CD4-positive, alpha-beta T cell (primary cell): ENCODE measurements around the gene CLEC1B. TPM values are rescaled to one million over a fixed set of nuclear protein-coding genes. Genes with fewer than 3 reads are reported as not detected.
"Not testable (repeated sequence)": the region's sequence is repeated elsewhere in the genome, so short reads cannot be mapped to it uniquely, and the experiment has no call there.

Experiments used
- ATAC-seq: fragments of 200-7000 bp; cut with Tn5 transposase; one replicate; pipeline ENCODE4 v1.10.0; 2022; ENCODE audit warnings: mild to moderate bottlenecking; ENCODE audit not compliant: poor library complexity
- CTCF ChIA-PET: fragments of 350-600 bp; sonication (Branson Sonifier 250); formaldehyde crosslinking; loops from one replicate; lab custom pipeline; 2021; ENCODE audit warnings: antibody characterized with exemption, inconsistent platforms; lab: Charles Lee
- POLR2A ChIA-PET: fragments of 350-600 bp; sonication (Branson Sonifier 250); formaldehyde crosslinking; loops from one replicate; lab custom pipeline; 2021; ENCODE audit warnings: antibody characterized with exemption, inconsistent platforms; lab: Charles Lee
- DNase-seq, 14 experiments: peaks; one replicate each; pipeline ENCODE4 v3.0.0-alpha.2; 2013 to 2020; ENCODE audit warnings: mixed read lengths in 2 of 14
- H3K27ac ChIP-seq, 2 donors: one replicate each; pipeline versions ENCODE4 v1.5.1 to v1.7.0; 2013; ENCODE audit warnings: low read length in 2 of 2, low read depth in 1 of 2, mild to moderate bottlenecking in 1 of 2
- H3K27me3 ChIP-seq, 2 experiments: 1 replicate in 1 of 2; 2 replicates in 1 of 2; pipeline versions ENCODE4 v1.6.1 to v1.7.0; 2013; ENCODE audit warnings: low read length in 2 of 2, control low read depth in 1 of 2, mild to moderate bottlenecking in 1 of 2, moderate library complexity in 1 of 2; ENCODE audit not compliant: insufficient read depth in 2 of 2, control insufficient read depth in 1 of 2
- H3K36me3 ChIP-seq: one replicate; pipeline ENCODE4 v1.6.1; 2013; ENCODE audit warnings: low read length, control low read depth; ENCODE audit not compliant: insufficient read depth
- H3K4me1 ChIP-seq: one replicate; pipeline ENCODE4 v1.6.1; 2013; ENCODE audit warnings: low read length, control low read depth; ENCODE audit not compliant: insufficient read depth
- H3K4me3 ChIP-seq: one replicate; pipeline ENCODE4 v1.5.1; 2013; ENCODE audit warnings: mild to moderate bottlenecking, low read length, moderate library complexity
- H3K9me3 ChIP-seq, 2 experiments: 1 replicate in 1 of 2; 2 replicates in 1 of 2; pipeline versions ENCODE4 v1.6.1 to v1.7.0; 2013; ENCODE audit warnings: low read length in 2 of 2, mild to moderate bottlenecking in 2 of 2, control low read depth in 1 of 2, moderate library complexity in 1 of 2; ENCODE audit not compliant: control insufficient read depth in 1 of 2, insufficient read depth in 1 of 2
- H3K27ac Mint-ChIP-seq: one replicate; pipeline ENCODE4 v1.8.0; 2020; ENCODE audit warnings: mixed read lengths
- H3K27me3 Mint-ChIP-seq: one replicate; pipeline ENCODE4 v1.8.0; 2021; ENCODE audit warnings: mixed read lengths
- H3K36me3 Mint-ChIP-seq: one replicate; pipeline ENCODE4 v1.8.0; 2021; ENCODE audit warnings: low read depth, mixed read lengths
- H3K4me1 Mint-ChIP-seq: one replicate; pipeline ENCODE4 v1.8.0; 2021; ENCODE audit warnings: low read depth, mixed read lengths
- H3K4me3 Mint-ChIP-seq: one replicate; pipeline ENCODE4 v1.8.0; 2020; ENCODE audit warnings: mild to moderate bottlenecking, mixed read lengths
- H3K9me3 Mint-ChIP-seq: one replicate; pipeline ENCODE4 v1.8.0; 2020; ENCODE audit warnings: mixed read lengths
- intact Hi-C, 2 experiments: fragments of 100-400 bp; cut with DNase I in 1 of 2; cut with micrococcal nuclease in 1 of 2; formaldehyde crosslinking; loops; one replicate each; pipeline versions ENCODE4 v1.15.1 to v1.9.0; 2023 to 2025; cut with DNase I, micrococcal nuclease
- total RNA-seq, 174 experiments: library from RNA in 2 of 174; stranded (reverse) in 2 of 174; gene quantifications; one replicate each; pipeline ENCODE4 v1.2.3 and lab custom pipeline; 2021 to 2026
- TF ChIP-seq, protein P1 (sequence below): fragments of 200-600 bp; IDR thresholded peaks from one replicate; pipeline ENCODE4 v1.8.0; 2022; ENCODE audit warnings: antibody characterized with exemption, mild to moderate bottlenecking

Gene CLEC1B
- total RNA-seq, 2 experiments from 2014 or later, result not detected

GRCh38 chr12:10030446-10030845 is 31.5 kb upstream of the CLEC1B start, which contains the start of gene CLEC9A:
CLEC9A (plus strand) TSS chr12:10030682; CDS start chr12:10052688, 22,006 bp downstream.
- POLR2A ChIA-PET, result no interaction called here
- no peaks in the 10 kb centered on the region for H3K4me1 Mint-ChIP-seq
- DNase-seq (no peak), ATAC-seq (no peak)
- Histone ChIP-seq H3K36me3 (no peaks in the 10 kb centered on the region), H3K4me1 (no peaks in the 10 kb centered on the region), H3K9me3 (peaks cover 0 to 3% of the 10 kb centered on the region in 2 experiments), H3K27me3 (peaks cover 0 to 3% of the 10 kb centered on the region in 2 experiments), H3K4me3 (no peak within 1 kb of the TSS), H3K27ac (no peak within 1 kb of the TSS)
- TF ChIP-seq, protein P1, sequence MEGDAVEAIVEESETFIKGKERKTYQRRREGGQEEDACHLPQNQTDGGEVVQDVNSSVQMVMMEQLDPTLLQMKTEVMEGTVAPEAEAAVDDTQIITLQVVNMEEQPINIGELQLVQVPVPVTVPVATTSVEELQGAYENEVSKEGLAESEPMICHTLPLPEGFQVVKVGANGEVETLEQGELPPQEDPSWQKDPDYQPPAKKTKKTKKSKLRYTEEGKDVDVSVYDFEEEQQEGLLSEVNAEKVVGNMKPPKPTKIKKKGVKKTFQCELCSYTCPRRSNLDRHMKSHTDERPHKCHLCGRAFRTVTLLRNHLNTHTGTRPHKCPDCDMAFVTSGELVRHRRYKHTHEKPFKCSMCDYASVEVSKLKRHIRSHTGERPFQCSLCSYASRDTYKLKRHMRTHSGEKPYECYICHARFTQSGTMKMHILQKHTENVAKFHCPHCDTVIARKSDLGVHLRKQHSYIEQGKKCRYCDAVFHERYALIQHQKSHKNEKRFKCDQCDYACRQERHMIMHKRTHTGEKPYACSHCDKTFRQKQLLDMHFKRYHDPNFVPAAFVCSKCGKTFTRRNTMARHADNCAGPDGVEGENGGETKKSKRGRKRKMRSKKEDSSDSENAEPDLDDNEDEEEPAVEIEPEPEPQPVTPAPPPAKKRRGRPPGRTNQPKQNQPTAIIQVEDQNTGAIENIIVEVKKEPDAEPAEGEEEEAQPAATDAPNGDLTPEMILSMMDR, result no peak
- intact Hi-C loops, result no loop called here
- no peaks in the 10 kb centered on the region for H3K27me3 Mint-ChIP-seq
- CTCF ChIA-PET, result no interaction called here
- no peaks in the 10 kb centered on the region for H3K9me3 Mint-ChIP-seq
- H3K4me3 Mint-ChIP-seq, result no peak within 1 kb of the TSS
- H3K27ac Mint-ChIP-seq, result no peak within 1 kb of the TSS
- no peaks in the 10 kb centered on the region for H3K36me3 Mint-ChIP-seq

DNA sequence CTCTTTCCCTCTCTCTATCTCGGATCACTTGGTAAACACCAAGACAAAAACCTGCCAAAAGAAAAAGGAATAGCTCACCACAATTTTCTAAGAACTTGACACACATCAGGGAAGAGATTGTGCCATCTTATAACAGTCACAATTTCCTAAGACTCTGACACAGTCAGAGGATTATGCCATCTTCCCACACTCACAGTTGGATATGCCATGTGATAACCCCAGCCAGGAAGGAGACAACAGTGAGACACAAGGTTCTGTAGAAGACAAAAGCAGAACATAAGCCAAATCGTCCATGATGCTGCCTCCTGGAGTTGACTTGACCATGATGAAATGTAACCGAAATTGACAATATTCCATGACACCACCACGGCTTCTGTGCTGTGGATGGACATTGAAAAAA is 28.8 kb upstream of the CLEC1B start:
- Mint-ChIP-seq H3K4me3 (no peak overlapping the region), H3K27ac (no peak overlapping the region), H3K9me3 (no peaks in the 10 kb centered on the region), H3K36me3 (no peaks in the 10 kb centered on the region), H3K27me3 (no peaks in the 10 kb centered on the region), H3K4me1 (no peaks in the 10 kb centered on the region)
- Histone ChIP-seq H3K27ac (no peak overlapping the region), H3K36me3 (no peaks in the 10 kb centered on the region), H3K27me3 (peaks cover 0 to 3% of the 10 kb centered on the region in 2 experiments), H3K4me1 (no peaks in the 10 kb centered on the region), H3K9me3 (peaks cover 0 to 3% of the 10 kb centered on the region in 2 experiments), H3K4me3 (no peak overlapping the region)
- ATAC-seq (no peak), DNase-seq (peak in 2 of 14 experiments; percentile 57 to 67)
- ChIA-PET POLR2A (no interaction called here), CTCF (no interaction called here)
- intact Hi-C loops, result no loop called here
- TF ChIP-seq, protein P1, result no peak

GRCh38 chr12:10027311-10027710 is 28.4 kb upstream of the CLEC1B start:
- intact Hi-C loops, result no loop called here
- Mint-ChIP-seq H3K4me1 (no peaks in the 10 kb centered on the region), H3K27ac (no peak overlapping the region), H3K27me3 (no peaks in the 10 kb centered on the region), H3K36me3 (no peaks in the 10 kb centered on the region), H3K4me3 (no peak overlapping the region), H3K9me3 (no peaks in the 10 kb centered on the region)
- ChIA-PET POLR2A (no interaction called here), CTCF (no interaction called here)
- H3K27me3 ChIP-seq, result peaks cover 0 to 3% of the 10 kb centered on the region in 2 experiments
- TF ChIP-seq, protein P1, result no peak
- H3K4me1 ChIP-seq, result no peaks in the 10 kb centered on the region
- H3K27ac ChIP-seq, result no peak overlapping the region
- no peak overlapping the region for H3K4me3 ChIP-seq
- DNase-seq (no peak), ATAC-seq (no peak)
- no peaks in the 10 kb centered on the region for H3K36me3 ChIP-seq
- peaks cover 0 to 3% of the 10 kb centered on the region in 2 experiments for H3K9me3 ChIP-seq

- intact Hi-C loops, CTCF ChIA-PET, H3K27me3 Mint-ChIP-seq, H3K4me1 Mint-ChIP-seq, H3K27ac Mint-ChIP-seq, H3K27me3 ChIP-seq, DNase-seq, H3K9me3 Mint-ChIP-seq, H3K36me3 ChIP-seq, H3K9me3 ChIP-seq, H3K4me3 Mint-ChIP-seq, H3K4me1 ChIP-seq, H3K27ac ChIP-seq, H3K4me3 ChIP-seq, ATAC-seq, H3K36me3 Mint-ChIP-seq, POLR2A ChIA-PET: not testable (repeated sequence)
Observed at GRCh38 chr12:10026666-10027065, 27.7 kb upstream of the CLEC1B start.
